GM12878 (cell line): ENCODE measurements around the gene NCAPD2. TPM values are rescaled to one million over a fixed set of nuclear protein-coding genes. Genes with fewer than 3 reads are reported as not detected.

Experiments
- ATAC-seq: fragments of 200-7000 bp; cut with Tn5 transposase; 3 replicates; pipeline ENCODE4 v1.9.1; 2020; ENCODE audit warnings: mild to moderate bottlenecking, moderate library complexity
- BruUV-seq: library from RNA; stranded (reverse); fragments of 400-500 nt; replicated peaks from 2 replicates; lab custom pipeline; 2021; lab: Mats Ljungman, UMichigan
- CTCF ChIA-PET: fragments of 300-600 bp; sonication (Branson Sonifier 250); formaldehyde crosslinking; extraction: SDS; loops from one replicate; lab custom pipeline; 2021; ENCODE audit warnings: inconsistent platforms; lab: Yijun Ruan, JAX
- POLR2A ChIA-PET: fragments of 350-600 bp; formaldehyde crosslinking; extraction: SDS; loops from one replicate; lab custom pipeline; 2021; ENCODE audit warnings: inconsistent platforms; lab: Charles Lee
- RAD21 ChIA-PET: fragments of 300-600 bp; sonication (Branson Sonifier 250); formaldehyde crosslinking; loops from one replicate; lab custom pipeline; 2023; ENCODE audit warnings: antibody characterized with exemption; ENCODE audit not compliant: unreplicated experiment; lab: Charles Lee
- SMC1A ChIA-PET: fragments of 300-600 bp; sonication (Branson Sonifier 250); formaldehyde crosslinking; loops from one replicate; lab custom pipeline; 2023; ENCODE audit not compliant: unreplicated experiment, uncharacterized antibody; lab: Charles Lee
- DNase-seq: peaks from one replicate; pipeline ENCODE4 v3.0.0-alpha.2; 2011; ENCODE audit warnings: low read depth, low spot score
- FAIRE-seq: peaks from 3 replicates; lab custom pipeline; 2011; peaks lifted over from hg19 to GRCh38; lab: Jason Lieb, UNC
- H2AFZ ChIP-seq: 2 replicates; pipeline ENCODE4 v1.6.0; 2011; ENCODE audit warnings: low read depth, low read length, control low read depth; ENCODE audit not compliant: control insufficient read depth
- H3K27ac ChIP-seq: 2 replicates; pipeline ENCODE4 v1.5.1; 2011; ENCODE audit warnings: control low read depth; ENCODE audit not compliant: control insufficient read depth, insufficient read depth
- H3K27me3 ChIP-seq, 2 experiments: replicated peaks in 1 of 2; 2 replicates each; pipeline versions ENCODE4 v1.6.0 to v1.6.1; 2011; ENCODE audit warnings: low read length in 1 of 2; ENCODE audit not compliant: control insufficient read depth in 2 of 2, insufficient read depth in 2 of 2
- H3K36me3 ChIP-seq, 2 experiments: 2 replicates each; pipeline ENCODE4 v1.5.1; 2011; ENCODE audit warnings: low read length in 1 of 2; ENCODE audit not compliant: control insufficient read depth in 2 of 2, insufficient read depth in 2 of 2
- H3K4me1 ChIP-seq: 2 replicates; pipeline ENCODE4 v1.6.1; 2011; ENCODE audit warnings: mild to moderate bottlenecking, low read length, moderate library complexity, mixed read lengths; ENCODE audit not compliant: control insufficient read depth, insufficient read depth
- H3K4me2 ChIP-seq: 2 replicates; pipeline ENCODE4 v1.6.0; 2011; ENCODE audit warnings: control low read depth; ENCODE audit not compliant: control insufficient read depth, insufficient read depth
- H3K4me3 ChIP-seq: fragments of 200-600 bp; sonication (generic); 2 replicates; pipeline ENCODE4 v1.5.1; 2016
- H3K79me2 ChIP-seq: 2 replicates; pipeline ENCODE4 v1.6.0; 2011; ENCODE audit warnings: low read length; ENCODE audit not compliant: control insufficient read depth, insufficient read depth
- H3K9ac ChIP-seq: 2 replicates; pipeline ENCODE4 v1.8.0; 2011; ENCODE audit warnings: low read length, control low read depth, mixed read lengths; ENCODE audit not compliant: control insufficient read depth, insufficient read depth
- H3K9me3 ChIP-seq: replicated peaks from 3 replicates; pipeline ENCODE4 v1.5.1; 2011; ENCODE audit warnings: mild to moderate bottlenecking, low read length; ENCODE audit not compliant: control insufficient read depth, insufficient read depth
- H4K20me1 ChIP-seq: 2 replicates; pipeline ENCODE4 v1.6.0; 2011; ENCODE audit not compliant: control insufficient read depth, insufficient read depth
- CREB1 ChIP-seq: IDR thresholded peaks from 2 replicates; pipeline ENCODE4 v1.6.1; 2012; ENCODE audit warnings: low read depth, mild to moderate bottlenecking, inconsistent platforms
- HCFC1 ChIP-seq: fragments of 150-350 bp; IDR thresholded peaks from 2 replicates; pipeline ENCODE4 v1.6.1; 2014; ENCODE audit warnings: low read length
- IKZF1 ChIP-seq: fragments of 450-650 bp; conservative IDR thresholded peaks from 2 replicates; pipeline ENCODE4 v1.6.1; 2017; ENCODE audit warnings: antibody characterized with exemption, mild to moderate bottlenecking
- KAT2A ChIP-seq: conservative IDR thresholded peaks from 2 replicates; pipeline ENCODE4 v1.6.1; 2011; ENCODE audit warnings: low read depth, low read length; ENCODE audit not compliant: control insufficient read depth
- LARP7 ChIP-seq: fragments of 450-650 bp; IDR thresholded peaks from 2 replicates; pipeline ENCODE4 v1.6.1; 2017; ENCODE audit warnings: mild to moderate bottlenecking
- NFYB ChIP-seq: IDR thresholded peaks from 2 replicates; pipeline ENCODE4 v1.6.1; 2011; ENCODE audit warnings: low read depth, mild to moderate bottlenecking, low read length, improper control_type of control experiment, moderate library complexity; ENCODE audit not compliant: insufficient read depth
- POLR2AphosphoS2 ChIP-seq: IDR thresholded peaks from 2 replicates; pipeline ENCODE4 v1.6.1; 2011; ENCODE audit warnings: low read depth, mild to moderate bottlenecking, low read length, improper control_type of control experiment, moderate library complexity
- SMAD5 ChIP-seq: IDR thresholded peaks from 2 replicates; pipeline ENCODE4 v1.6.1; 2016; ENCODE audit warnings: antibody characterized with exemption, low read depth
- SMC3 ChIP-seq: IDR thresholded peaks from 2 replicates; pipeline ENCODE4 v1.6.1; 2011; ENCODE audit warnings: low read length, improper control_type of control experiment, borderline replicate concordance
- SUPT20H ChIP-seq: IDR thresholded peaks from 2 replicates; pipeline ENCODE4 v1.6.1; 2011; ENCODE audit warnings: low read depth, mild to moderate bottlenecking, low read length, moderate library complexity, borderline replicate concordance; ENCODE audit not compliant: control insufficient read depth
- TAF1 ChIP-seq: IDR thresholded peaks from 2 replicates; pipeline ENCODE4 v1.6.1; 2011; ENCODE audit warnings: mild to moderate bottlenecking, low read depth, low read length, borderline replicate concordance
- YBX1 ChIP-seq: fragments of 450-650 bp; IDR thresholded peaks from 2 replicates; pipeline ENCODE4 v1.6.1; 2016; ENCODE audit warnings: antibody characterized with exemption
- YY1 ChIP-seq: IDR thresholded peaks from 2 replicates; pipeline ENCODE4 v1.6.1; 2011; ENCODE audit warnings: low read depth, mild to moderate bottlenecking, low read length
- WGBS: methylation state at CpG from one replicate; pipeline ENCODE4 v1.1.6; 2016; ENCODE audit warnings: low lambda C conversion rate; ENCODE audit not compliant: insufficient replicate concordance, insufficient coverage; ENCODE audit errors: missing lambda C conversion rate; 5-methylcytosine and 5-hydroxymethylcytosine counted together
- in situ Hi-C: fragments of 300-500 bp; cut with MboI; formaldehyde crosslinking; loops from 9 replicates; pipeline ENCODE4 v1.14.3; 2018; ENCODE audit warnings: mixed read lengths
- intact Hi-C: fragments of 100-400 bp; cut with micrococcal nuclease; formaldehyde crosslinking; loops from one replicate; pipeline ENCODE4 v1.14.2; 2022; ENCODE audit not compliant: unreplicated experiment
- polyA plus RNA-seq, 11 experiments: library from polyadenylated mRNA; depleted of rRNA in 4 of 11; unstranded in 6 of 11; stranded (reverse) in 5 of 11; fragments of >200 nt; fragmentation: Nextera tagmentation in 4 of 11; fragmentation: Illumina TruSeq in 1 of 11; extraction: Ambion mirVana in 4 of 11; extraction: Trizol in 1 of 11; gene quantifications; 1 replicate in 1 of 11; 2 replicates in 10 of 11; pipeline versions ENCODE4 v1.2.1 to v1.2.3, GENCODE V29; 2011 to 2016; ENCODE audit warnings: inconsistent platforms in 2 of 11, missing spikeins in 2 of 11, low read depth in 1 of 11
- total RNA-seq, 4 experiments: library from RNA; depleted of rRNA in 3 of 4; stranded (reverse); fragments of >200 nt in 3 of 4; fragmentation: Illumina TruSeq in 1 of 4; extraction: Trizol in 1 of 4; gene quantifications; 2 replicates each; pipeline versions ENCODE4 v1.2.1 to v1.2.3, GENCODE V29; 2013 to 2021
- TF ChIP-seq, protein P1 (sequence below): IDR thresholded peaks from 2 replicates; pipeline ENCODE4 v1.6.1; 2012; ENCODE audit warnings: low read length, inconsistent platforms
- TF ChIP-seq, protein P2 (sequence below): IDR thresholded peaks from 2 replicates; pipeline ENCODE4 v1.6.1; 2012; ENCODE audit warnings: mild to moderate bottlenecking, low read depth, low read length
- TF ChIP-seq, protein P3 (sequence below): IDR thresholded peaks from 2 replicates; pipeline ENCODE4 v1.6.1; 2012; ENCODE audit warnings: low read depth, low read length, improper control_type of control experiment
- TF ChIP-seq, protein P4 (sequence below): IDR thresholded peaks from 2 replicates; pipeline ENCODE4 v1.6.1; 2011; ENCODE audit warnings: borderline replicate concordance, low read depth, mild to moderate bottlenecking, moderate library complexity, low read length; ENCODE audit not compliant: insufficient read depth, poor library complexity, severe bottlenecking

NCAPD2 gene
- total and polyA plus RNA-seq, 10 of the 15 experiments (the other 5 are each of a cell fraction or from before 2014, with no cell fraction given), result 24.2 to 160 (median 110) TPM

- POLR2A ChIA-PET, result interaction anchor here (0.8 kb wide), 1 partner anchor 11 kb away, joined by 3 read pairs; no protein-coding TSS in a partner anchor
- FAIRE-seq (peak; percentile 31), DNase-seq (no peak), ATAC-seq (peak; percentile 54)
- in situ Hi-C loops (no loop called here), intact Hi-C loops (no loop called here)
- 66% methylated on average over 8 of the region's 8 CpGs for WGBS
- no peaks in the 10 kb centered on the region; the same call in 1 of the 2 replicates for H4K20me1 ChIP-seq
- H3K4me1 ChIP-seq, result peaks cover 4% of the 10 kb centered on the region; the same call in 1 of the 2 replicates
- SMC1A ChIA-PET, result interaction anchor here (0.9 to 1.6 kb wide), 5 partner anchors 10 to 217 kb away, joined by 3 to 5 read pairs (median 4); partner anchors contain the start of gene ZNF384
- peaks cover 33% of the 10 kb centered on the region for H3K79me2 ChIP-seq
- no peaks in the 10 kb centered on the region for H3K27me3 ChIP-seq
- no peaks in the 10 kb centered on the region for H3K9me3 ChIP-seq
- CTCF ChIA-PET, result interaction anchor here (0.6 to 2.4 kb wide), 27 partner anchors 10 to 260 kb away, joined by 3 to 13 read pairs (median 4); partner anchors contain the start of genes VAMP1 and ZNF384
- BruUV-seq, result no TSS peak
- no peak overlapping the region for H3K4me2 ChIP-seq
- H3K36me3 ChIP-seq, result peaks cover 35 to 43% of the 10 kb centered on the region in 2 experiments
- no peak overlapping the region for H3K27ac ChIP-seq
- RAD21 ChIA-PET, result interaction anchor here (1.0 to 1.2 kb wide), 3 partner anchors 50 to 121 kb away, joined by 3 to 5 read pairs (median 3); no protein-coding TSS in a partner anchor
- H2AFZ ChIP-seq, result no peak overlapping the region
- no peak overlapping the region for H3K9ac ChIP-seq
- H3K4me3 ChIP-seq, result no peak overlapping the region
- TF ChIP-seq SUPT20H (no peak), YBX1 (no peak), CREB1 (no peak), TAF1 (no peak), NFYB (no peak), SMAD5 (no peak), LARP7 (0 out of 2 replicates have a peak, but pooled peaks have one; percentile 22), YY1 (peak; percentile 38; the same call in 1 of the 2 replicates), IKZF1 (0 out of 2 replicates have a peak, but pooled peaks have one; percentile 23), KAT2A (no peak), SMC3 (peak; percentile 35; the same call in 1 of the 2 replicates), POLR2AphosphoS2 (no peak), HCFC1 (no peak)
- TF ChIP-seq, protein P1, sequence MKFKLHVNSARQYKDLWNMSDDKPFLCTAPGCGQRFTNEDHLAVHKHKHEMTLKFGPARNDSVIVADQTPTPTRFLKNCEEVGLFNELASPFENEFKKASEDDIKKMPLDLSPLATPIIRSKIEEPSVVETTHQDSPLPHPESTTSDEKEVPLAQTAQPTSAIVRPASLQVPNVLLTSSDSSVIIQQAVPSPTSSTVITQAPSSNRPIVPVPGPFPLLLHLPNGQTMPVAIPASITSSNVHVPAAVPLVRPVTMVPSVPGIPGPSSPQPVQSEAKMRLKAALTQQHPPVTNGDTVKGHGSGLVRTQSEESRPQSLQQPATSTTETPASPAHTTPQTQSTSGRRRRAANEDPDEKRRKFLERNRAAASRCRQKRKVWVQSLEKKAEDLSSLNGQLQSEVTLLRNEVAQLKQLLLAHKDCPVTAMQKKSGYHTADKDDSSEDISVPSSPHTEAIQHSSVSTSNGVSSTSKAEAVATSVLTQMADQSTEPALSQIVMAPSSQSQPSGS, result no peak
- TF ChIP-seq, protein P2, sequence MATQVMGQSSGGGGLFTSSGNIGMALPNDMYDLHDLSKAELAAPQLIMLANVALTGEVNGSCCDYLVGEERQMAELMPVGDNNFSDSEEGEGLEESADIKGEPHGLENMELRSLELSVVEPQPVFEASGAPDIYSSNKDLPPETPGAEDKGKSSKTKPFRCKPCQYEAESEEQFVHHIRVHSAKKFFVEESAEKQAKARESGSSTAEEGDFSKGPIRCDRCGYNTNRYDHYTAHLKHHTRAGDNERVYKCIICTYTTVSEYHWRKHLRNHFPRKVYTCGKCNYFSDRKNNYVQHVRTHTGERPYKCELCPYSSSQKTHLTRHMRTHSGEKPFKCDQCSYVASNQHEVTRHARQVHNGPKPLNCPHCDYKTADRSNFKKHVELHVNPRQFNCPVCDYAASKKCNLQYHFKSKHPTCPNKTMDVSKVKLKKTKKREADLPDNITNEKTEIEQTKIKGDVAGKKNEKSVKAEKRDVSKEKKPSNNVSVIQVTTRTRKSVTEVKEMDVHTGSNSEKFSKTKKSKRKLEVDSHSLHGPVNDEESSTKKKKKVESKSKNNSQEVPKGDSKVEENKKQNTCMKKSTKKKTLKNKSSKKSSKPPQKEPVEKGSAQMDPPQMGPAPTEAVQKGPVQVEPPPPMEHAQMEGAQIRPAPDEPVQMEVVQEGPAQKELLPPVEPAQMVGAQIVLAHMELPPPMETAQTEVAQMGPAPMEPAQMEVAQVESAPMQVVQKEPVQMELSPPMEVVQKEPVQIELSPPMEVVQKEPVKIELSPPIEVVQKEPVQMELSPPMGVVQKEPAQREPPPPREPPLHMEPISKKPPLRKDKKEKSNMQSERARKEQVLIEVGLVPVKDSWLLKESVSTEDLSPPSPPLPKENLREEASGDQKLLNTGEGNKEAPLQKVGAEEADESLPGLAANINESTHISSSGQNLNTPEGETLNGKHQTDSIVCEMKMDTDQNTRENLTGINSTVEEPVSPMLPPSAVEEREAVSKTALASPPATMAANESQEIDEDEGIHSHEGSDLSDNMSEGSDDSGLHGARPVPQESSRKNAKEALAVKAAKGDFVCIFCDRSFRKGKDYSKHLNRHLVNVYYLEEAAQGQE, result no peak
- TF ChIP-seq, protein P3, sequence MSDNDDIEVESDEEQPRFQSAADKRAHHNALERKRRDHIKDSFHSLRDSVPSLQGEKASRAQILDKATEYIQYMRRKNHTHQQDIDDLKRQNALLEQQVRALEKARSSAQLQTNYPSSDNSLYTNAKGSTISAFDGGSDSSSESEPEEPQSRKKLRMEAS, result no peak
- TF ChIP-seq, protein P4, sequence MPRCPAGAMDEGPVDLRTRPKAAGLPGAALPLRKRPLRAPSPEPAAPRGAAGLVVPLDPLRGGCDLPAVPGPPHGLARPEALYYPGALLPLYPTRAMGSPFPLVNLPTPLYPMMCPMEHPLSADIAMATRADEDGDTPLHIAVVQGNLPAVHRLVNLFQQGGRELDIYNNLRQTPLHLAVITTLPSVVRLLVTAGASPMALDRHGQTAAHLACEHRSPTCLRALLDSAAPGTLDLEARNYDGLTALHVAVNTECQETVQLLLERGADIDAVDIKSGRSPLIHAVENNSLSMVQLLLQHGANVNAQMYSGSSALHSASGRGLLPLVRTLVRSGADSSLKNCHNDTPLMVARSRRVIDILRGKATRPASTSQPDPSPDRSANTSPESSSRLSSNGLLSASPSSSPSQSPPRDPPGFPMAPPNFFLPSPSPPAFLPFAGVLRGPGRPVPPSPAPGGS, result no peak
These were observed 69.6 kb downstream of the NCAPD2 start for GRCh38 chr12:6563448-6564050.
